GM12891 (cell line): ENCODE results near the gene SMPD3.

Source experiments
- DNase-seq: peaks from one replicate; pipeline ENCODE4 v3.0.0; 2011; ENCODE audit warnings: low spot score; ENCODE audit not compliant: insufficient read length
- FAIRE-seq: peaks from 2 replicates; lab custom pipeline; 2011; peaks lifted over from hg19 to GRCh38; lab: Jason Lieb, UNC
- PAX5 ChIP-seq: IDR thresholded peaks from 2 replicates; pipeline ENCODE4 v1.6.1; 2011; ENCODE audit warnings: low read length, moderate library complexity, mild to moderate bottlenecking; ENCODE audit not compliant: insufficient read depth, severe bottlenecking
- POLR2A ChIP-seq: IDR thresholded peaks from 2 replicates; pipeline ENCODE4 v1.6.1; 2011; ENCODE audit warnings: low read depth, low read length, control low read depth
- POLR2AphosphoS5 ChIP-seq: IDR thresholded peaks from 2 replicates; pipeline ENCODE4 v1.6.1; 2011; ENCODE audit warnings: low read depth, low read length, control low read depth
- POU2F2 ChIP-seq: IDR thresholded peaks from 2 replicates; pipeline ENCODE4 v1.6.1; 2011; ENCODE audit warnings: low read depth, mild to moderate bottlenecking, control low read depth, low read length, moderate library complexity
- SPI1 ChIP-seq: IDR thresholded peaks from 2 replicates; pipeline ENCODE4 v1.6.1; 2011; ENCODE audit warnings: low read depth, low read length, control low read depth
- TAF1 ChIP-seq: IDR thresholded peaks from 2 replicates; pipeline ENCODE4 v1.6.1; 2011; ENCODE audit warnings: low read depth, low read length, control low read depth

SMPD3 gene

DNA sequence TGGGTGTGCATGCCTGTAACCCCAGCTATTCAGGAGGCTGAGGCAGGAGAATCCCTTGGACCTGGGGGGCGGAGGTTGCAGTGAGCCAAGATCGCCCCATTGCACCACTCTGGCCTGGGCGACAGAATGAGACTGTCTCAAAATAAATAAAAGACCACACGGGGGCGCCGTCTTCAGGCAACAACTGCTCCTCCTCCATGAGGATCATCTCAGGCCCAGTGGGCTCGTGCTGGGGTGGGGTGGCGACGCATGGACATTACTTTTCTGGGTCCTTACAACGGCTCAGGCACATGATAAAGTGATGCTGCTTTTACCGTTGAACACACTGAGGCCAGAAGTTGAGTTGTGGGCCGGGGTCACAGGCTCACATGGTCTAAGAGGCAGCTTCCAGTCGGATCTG lies 81.3 kb downstream of the SMPD3 start:
- TF ChIP-seq PAX5, result no peak
- FAIRE-seq (peak; percentile 61), DNase-seq (no peak)

DNA sequence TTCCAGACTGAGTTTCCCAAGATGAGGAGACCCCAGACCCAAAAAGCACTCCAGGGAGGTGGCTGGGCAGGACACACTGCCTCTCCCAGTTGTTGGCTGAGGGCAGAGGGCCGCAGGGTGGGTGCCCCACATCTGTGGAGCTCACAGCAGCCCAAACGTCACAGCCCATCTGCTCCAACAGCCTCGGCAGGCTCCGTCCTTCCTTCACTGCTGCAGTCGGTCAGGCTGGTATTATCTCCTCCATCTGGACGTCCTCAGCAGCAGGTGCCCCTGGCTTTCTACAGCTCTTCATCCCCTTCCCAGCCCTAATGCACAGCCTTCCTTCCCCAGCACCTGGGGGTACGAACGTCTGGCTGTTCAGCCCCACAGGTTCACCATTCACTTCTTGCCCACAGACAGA lies 82.2 kb downstream of the SMPD3 start:
- TF ChIP-seq POLR2AphosphoS5, result no peak
- no peak for TF ChIP-seq TAF1
- no peak for TF ChIP-seq SPI1
- TF ChIP-seq POLR2A, result no peak
- TF ChIP-seq POU2F2, result no peak
- TF ChIP-seq PAX5, result no peak

DNA sequence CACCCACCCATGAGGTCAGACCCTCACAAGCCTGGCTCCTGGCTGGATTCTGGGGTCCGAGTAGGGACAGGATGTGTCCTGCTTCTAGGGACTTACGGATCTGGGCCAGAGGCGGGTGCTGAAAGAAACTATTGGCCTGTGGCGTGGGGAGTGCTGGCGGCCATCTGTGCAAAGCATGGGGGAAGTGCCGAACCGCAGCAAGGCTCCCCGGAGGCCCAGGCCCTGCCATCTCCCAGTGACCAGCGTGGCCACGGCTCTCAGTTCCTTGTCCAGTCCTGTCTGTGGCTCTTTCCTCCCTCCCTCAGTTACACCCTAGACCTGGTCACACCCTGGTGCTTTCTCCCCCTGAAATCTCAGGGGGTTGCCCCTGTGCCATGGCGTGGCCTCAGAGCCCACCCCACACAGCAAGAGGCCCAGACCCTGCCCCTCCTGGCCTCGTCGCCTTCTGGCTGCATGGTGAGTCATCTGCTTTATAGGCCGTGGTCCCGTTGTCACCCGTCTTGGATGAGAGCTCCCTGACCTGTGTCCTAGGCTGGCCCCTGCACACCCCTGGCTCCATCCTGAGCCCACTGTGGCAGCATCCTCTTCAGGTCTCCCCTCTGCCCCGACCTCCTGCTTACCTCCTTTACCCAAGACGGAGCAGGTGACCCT lies 83.0 kb downstream of the SMPD3 start:
- DNase-seq, result no peak
- peak; percentile 81 for FAIRE-seq
- TF ChIP-seq TAF1 (no peak), PAX5 (no peak), POU2F2 (no peak), POLR2AphosphoS5 (no peak), SPI1 (peak; percentile 36; the same call in 1 of the 2 replicates)

More for the DNA sequence above, 82.2 kb downstream of the SMPD3 start:
- FAIRE-seq (peak; percentile 69), DNase-seq (no peak)

DNA sequence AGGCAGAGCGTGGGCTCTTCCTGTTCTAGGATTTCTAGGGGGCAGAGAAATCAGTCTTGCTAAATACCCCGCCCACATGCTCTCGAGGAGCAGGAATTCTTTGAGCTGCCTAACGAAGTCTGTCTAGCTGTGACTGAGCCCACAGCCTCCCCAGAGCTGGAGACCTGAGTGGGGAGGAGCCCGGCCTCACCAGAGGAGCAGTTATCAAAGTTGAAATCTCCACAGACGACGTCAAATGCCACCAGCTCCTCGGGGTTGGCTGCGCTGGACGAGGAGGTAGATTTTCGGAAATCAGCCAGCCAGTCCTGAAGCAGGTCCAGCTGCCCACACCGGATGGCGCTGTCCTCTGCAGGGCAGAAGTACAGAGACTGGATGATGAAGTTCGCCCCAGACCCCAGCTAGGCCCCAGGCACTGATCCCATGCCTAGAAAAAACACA lies 83.7 kb downstream of the SMPD3 start:
- peak; percentile 5 for FAIRE-seq
- no peak for DNase-seq
- TF ChIP-seq POU2F2 (no peak), POLR2AphosphoS5 (no peak), POLR2A (no peak), PAX5 (no peak), TAF1 (no peak), SPI1 (no peak)

DNA sequence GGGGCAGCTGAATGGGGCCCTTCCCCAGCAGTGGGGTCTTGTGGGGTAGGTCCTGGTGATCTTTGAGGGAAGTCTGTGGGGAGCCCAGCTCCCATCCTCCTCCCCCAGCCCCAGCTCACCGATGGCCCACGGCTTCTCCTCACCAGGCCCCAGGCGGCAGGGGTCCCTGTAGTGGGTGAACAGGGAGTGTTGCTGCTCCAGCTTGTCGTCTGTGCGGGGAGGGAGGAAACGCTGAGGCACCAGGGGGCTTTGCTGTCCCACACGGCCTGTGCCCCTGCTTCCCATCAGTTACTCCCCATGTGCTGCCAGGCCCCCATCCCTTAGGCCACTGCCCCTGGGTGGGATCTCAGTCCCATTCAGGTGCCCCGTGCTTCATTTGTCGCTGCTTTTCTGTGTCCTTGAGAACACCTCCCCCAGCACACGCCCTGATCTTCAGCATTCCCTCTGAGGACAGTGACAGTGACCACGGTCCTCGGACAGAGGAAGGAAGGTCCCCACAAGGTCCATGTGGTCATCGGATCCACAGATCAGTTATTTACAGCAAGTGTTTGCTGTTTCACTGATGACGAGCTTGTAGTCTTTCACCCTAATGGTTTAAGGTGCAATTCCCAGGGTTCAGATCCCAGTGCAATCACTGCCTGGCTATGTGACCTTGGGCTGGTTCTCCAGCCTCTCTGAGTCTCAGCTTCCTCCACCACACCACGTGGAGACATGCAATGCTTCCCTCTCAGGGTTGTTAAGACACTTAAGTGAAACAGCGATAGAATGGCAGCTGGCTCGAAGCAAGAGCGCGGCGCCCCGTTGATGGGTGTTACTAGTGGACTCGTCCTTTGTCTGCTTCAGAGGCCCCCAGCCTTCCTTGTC lies 84.4 kb downstream of the SMPD3 start:
- no peak for FAIRE-seq
- TF ChIP-seq POU2F2, result no peak
- no peak for TF ChIP-seq SPI1
- TF ChIP-seq PAX5, result no peak
- TF ChIP-seq POLR2AphosphoS5, result no peak
- DNase-seq, result no peak

DNA sequence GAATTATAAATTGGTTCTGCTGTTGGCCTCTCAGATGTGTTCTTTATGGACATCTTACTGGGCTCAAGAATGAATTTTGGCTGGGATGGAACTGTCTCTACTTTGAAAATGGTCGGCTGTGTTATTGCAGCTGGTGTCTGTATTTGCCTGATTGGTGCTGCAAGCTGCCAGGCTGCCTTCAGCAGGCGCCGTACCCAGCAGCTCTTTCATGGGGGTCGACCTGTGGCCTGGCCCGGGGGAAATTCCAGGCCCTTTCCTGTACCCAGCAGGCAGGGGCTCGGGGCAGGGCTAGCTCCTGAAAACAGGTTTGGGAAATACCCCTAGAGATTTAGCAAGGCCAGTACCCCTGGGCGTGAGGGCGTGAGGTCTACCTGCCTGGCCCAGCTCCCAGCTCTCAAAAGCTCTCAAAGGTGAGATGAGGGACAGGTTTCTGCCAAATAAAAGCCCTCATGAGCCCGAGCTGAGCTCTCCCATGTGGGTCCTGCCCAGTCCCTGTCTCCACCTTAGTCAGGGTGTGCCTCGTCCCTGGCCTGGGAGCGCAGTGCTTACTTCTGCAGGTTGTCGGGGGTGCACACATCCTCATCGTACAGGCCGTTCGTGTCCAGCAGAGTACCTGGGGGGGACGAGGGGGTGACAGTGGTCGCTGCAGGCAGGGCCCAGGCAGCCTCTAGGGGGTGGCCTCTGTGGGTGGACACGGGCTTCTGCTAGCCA lies 85.2 kb downstream of the SMPD3 start:
- DNase-seq (no peak), FAIRE-seq (no peak)
- TF ChIP-seq PAX5, result no peak
- TF ChIP-seq POLR2A, result no peak
- TF ChIP-seq POU2F2, result no peak
- no peak for TF ChIP-seq POLR2AphosphoS5
- no peak for TF ChIP-seq SPI1
- no peak for TF ChIP-seq TAF1

DNA sequence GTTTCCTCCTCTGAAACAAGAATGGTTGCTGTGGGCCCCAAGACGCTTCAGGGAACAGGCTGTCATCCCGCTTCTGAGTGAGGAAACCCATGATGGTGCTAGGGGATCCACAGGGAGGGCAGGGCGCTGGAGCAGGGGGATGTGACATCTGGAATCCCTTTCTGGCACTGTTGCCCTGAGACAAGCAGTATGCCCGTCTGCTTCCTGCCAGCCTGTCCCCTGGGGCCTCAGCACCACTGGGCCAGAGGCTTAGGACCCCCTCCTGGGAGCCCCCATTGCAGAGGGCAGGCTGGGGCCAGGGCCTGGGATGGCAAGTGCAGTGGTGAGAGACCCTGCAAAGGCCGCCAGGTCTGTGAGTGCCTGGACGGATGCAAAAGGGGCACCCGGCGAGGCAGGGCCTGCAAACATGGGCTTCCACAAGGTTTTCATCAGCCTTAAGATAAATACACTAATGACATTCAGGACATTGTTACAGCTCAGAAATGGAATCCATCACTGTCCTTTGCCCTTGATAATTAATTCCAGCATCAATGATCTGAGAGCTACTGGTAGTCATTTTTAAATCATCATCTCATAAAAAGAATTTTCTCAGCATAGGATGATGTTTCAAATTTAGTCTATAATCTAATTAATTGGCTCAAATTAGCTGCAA lies 85.9 kb downstream of the SMPD3 start:
- FAIRE-seq (no peak), DNase-seq (no peak)
- TF ChIP-seq PAX5 (no peak), SPI1 (no peak), POLR2A (no peak), TAF1 (no peak), POU2F2 (no peak)

DNA sequence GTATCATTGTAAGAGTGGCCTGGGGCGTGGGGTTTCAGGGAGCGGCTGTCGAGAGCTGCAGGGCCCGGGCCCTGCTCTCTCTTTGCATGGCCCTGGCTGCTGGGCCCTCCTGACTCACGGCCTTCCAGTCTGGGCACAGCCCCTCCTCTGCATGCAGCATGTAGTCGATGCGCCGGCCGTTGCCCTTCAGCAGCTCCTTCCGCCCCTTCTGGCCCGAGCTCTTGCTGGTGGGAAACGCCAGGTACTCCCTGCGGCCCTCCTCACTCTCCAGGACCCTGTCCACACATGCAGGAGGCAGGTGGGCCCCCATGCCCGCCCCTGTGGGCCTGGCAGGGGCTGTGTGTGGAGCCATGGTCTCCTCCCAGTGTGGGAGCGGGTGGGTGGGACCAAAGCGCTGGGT lies 86.8 kb downstream of the SMPD3 start:
- DNase-seq (no peak), FAIRE-seq (no peak)
- TF ChIP-seq SPI1, result no peak
- TF ChIP-seq POLR2AphosphoS5, result no peak
- TF ChIP-seq TAF1, result no peak
- no peak for TF ChIP-seq POU2F2
- no peak for TF ChIP-seq POLR2A
- no peak for TF ChIP-seq PAX5

DNA sequence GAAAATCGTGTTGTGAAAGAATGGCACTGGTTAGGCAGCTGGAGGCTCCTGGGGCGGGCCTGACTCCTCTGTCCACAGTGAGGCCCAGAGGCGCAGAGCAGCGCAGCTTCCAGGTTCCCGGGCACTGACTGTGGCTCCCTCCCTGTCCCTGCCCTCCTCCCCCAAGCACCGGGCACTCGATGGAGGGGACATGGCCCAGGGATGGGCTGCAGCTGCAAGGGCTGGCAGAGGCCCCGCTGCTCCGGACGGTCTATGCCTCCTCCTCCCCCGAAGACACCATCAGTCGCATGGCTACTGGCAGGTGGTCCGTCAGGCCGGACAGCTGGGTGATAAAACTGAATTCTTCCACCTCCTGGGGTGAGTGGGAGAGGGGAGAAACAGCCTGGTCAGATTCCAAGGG lies 87.4 kb downstream of the SMPD3 start:
- TF ChIP-seq TAF1, result no peak
- TF ChIP-seq PAX5, result no peak
- no peak for TF ChIP-seq POLR2AphosphoS5
- no peak for TF ChIP-seq POLR2A
- no peak for TF ChIP-seq POU2F2
- TF ChIP-seq SPI1, result no peak
- FAIRE-seq (no peak), DNase-seq (no peak)
